HG03025 (cell line): Measurements from ENCODE around the gene NTM.

ENCODE experiments used
- ATAC-seq: cut with Tn5 transposase; IDR thresholded peaks from one replicate; pipeline ENCODE4 v1.9.1; 2021; ENCODE audit warnings: mild to moderate bottlenecking, moderate library complexity; ENCODE audit not compliant: unreplicated experiment, low FRiP score

The NTM gene

DNA sequence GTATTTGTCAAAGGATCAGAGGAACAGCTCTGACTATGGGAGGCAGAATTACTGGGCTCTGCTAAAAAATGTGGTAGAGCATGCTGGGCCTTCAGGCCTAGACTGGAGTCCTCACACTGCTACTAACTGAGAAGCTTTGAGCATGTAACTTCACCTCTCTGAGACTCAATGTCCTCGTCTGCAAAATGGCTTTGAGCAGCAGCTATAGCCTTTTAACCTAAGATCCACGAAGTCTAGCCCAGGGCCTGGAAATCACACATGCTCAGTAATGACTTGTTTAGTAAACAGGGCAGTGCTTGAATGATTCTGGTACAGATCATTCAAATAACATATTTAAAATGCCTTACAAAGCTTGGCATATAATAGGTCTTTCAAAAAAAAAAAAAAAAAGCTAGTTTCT, 221.7 kb downstream of the NTM start:
- no peak for ATAC-seq

DNA sequence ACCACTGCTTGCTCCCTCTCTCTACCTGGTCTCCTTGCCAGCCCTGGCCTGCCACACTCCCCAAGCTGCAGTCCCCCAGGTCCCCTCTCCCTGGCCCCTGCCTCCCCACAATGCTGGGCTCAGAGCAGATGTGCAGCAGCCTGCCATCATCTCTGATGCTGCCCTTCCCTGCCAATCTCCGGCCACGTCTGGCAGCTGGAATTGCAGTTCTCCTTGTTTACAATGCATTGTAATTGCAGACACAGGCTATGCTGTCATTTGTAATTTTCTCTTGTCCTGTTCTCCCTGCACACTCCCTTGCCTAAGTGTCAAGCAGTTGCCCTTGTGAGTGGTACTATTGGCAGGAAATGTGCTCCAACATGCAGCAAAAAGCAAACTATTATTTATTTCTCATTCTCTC, 222.3 kb downstream of the NTM start:
- no peak for ATAC-seq

DNA sequence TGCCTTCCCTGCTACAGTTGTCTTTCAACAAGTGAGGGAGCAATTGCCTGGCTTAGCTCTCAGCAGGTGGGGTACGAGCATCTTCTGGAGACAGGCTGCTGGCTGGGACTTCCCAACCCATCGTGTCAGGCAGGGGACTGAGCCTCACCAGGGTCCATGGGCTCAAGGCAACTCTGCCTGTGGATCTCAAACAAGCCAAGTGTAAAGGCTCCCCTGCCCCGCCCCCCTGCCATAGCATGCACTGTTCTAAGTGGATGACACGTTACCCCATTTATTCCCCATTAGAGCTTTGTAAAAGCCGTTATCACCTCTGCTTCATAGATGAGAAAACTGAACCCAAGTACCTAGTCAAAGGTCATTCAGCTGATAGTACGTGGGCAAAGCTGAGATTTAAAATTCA, 222.9 kb downstream of the NTM start:
- no peak for ATAC-seq

DNA sequence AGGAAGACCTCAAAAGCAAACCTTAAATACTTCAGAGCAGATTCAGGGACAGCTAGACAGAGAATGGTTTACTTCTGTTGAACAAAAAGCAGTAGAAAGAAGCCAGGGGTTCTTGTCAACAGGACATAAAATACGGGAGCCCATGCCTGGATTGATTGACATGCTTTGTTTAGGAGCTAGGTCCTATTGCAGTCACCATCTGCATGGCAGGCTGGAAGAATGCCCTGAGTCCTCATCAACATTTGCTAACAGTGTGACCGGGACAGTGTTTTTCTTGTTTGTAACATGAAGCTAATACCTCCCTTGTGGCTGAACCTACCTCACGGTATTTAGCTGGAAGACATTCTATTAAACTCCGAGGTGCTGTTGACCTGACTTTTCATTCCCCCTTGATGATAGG, 225.4 kb downstream of the NTM start:
- no peak for ATAC-seq

DNA sequence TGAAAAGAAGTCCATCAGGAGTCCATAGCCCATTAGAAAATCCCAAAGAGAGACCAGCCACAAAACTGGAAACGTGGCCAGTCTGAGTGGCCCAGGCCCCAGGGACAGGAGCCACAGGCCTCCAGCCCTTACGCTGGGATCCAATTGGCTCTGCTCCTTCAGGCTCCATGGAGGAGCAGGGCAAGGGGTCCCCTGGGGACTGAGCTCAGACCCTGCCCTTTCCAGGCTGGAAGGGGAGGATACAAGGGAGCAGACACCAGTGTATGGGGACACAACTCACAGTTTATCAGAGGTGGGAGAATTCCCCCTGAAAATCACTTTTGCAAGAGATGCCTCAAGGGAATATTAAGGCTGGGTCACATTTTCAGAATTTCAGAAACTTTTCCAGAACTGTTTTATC, 227.5 kb downstream of the NTM start:
- no peak for ATAC-seq

DNA sequence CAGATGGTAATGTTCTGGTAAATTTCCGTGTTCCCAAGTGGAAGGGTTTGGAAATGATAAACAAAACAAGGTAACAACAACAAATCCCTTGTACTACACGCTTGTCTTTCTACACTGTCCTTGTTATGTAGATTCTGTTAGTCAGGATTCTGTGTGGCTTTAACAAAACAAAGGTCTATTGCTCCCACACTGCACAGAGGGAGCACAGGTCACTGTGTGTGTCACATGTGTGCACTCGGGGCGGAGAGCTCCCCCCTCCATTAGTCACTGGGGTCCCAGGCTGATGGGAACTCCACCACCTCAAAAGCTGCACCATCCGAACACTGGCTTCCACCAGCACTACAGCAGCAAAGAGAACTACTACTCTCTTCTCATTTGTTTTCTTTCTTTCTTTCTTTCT, 227.9 kb downstream of the NTM start:
- ATAC-seq: no peak

DNA sequence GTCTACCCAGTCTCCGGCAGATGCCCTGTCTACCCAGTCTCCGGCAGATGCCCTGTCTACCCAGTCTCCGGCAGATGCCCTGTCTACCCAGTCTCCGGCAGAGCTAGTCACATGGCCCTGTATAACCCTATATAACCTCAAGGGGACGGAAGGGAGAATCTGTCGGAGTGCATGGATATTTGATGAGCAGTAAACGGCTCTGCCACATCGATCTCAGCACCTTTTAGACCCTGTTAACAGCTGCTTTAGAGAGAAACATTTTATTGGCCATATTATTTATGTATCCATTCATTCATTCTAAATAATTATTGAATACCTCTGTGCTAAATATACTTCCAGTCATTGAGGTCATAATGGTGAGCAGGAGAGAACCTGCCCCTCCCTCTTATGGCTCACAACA, 228.9 kb downstream of the NTM start:
- no peak for ATAC-seq

DNA sequence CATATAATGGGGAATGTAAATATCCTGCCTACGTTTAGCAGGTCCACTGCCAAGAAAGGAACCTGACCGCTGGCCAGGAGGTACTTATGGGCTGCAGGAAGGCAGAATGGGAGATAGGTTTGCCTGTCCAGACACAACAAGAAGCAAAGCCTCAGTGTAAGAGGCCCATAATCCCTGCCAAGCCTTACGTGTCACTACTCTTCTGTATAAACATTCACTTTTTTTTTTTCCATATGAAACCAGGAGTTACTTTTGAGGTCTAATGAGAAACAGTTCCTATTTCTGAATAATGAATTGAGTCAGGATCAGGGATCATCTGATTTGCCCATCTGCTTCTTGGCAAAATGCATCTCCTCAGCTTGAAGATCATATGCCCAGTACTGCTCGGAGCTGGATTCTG, 230.2 kb downstream of the NTM start:
- no peak for ATAC-seq

DNA sequence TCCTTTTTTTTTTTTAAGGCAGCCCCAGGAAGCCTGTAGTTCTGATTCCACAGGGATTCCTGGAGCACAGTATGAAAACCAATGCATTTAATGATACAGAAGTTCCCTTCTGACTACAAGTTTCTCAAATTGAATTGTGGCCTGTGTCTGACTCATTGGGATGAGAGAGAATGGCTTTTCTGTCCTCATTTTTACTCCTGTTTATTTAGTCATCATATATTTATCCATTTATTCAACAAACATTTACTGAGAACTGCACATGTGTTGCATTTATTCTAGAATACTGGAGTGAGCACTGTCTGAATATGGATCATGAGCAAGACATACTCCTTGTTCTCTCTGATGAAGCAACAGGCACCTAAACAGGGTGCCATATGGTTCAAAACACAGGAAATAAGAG, 231.2 kb downstream of the NTM start:
- ATAC-seq: no peak

DNA sequence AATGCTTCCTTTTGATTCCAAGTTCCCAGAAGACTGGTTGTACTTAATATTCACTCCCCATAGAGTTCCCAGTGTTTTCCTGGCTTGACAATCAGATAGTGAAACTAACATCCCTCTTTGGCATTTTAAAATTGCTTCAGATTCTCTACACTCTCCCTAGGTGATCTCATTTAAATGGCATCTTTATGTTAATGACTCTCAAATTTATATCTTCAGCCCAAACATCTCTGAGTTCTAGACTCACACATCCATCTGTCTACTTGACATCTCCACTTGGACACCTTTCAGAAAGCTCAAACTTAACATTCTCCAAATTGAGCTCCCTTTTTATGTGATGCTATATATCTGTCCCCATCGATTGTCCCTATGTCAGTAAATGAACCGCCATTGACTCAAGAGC, 232.0 kb downstream of the NTM start:
- no peak for ATAC-seq

DNA sequence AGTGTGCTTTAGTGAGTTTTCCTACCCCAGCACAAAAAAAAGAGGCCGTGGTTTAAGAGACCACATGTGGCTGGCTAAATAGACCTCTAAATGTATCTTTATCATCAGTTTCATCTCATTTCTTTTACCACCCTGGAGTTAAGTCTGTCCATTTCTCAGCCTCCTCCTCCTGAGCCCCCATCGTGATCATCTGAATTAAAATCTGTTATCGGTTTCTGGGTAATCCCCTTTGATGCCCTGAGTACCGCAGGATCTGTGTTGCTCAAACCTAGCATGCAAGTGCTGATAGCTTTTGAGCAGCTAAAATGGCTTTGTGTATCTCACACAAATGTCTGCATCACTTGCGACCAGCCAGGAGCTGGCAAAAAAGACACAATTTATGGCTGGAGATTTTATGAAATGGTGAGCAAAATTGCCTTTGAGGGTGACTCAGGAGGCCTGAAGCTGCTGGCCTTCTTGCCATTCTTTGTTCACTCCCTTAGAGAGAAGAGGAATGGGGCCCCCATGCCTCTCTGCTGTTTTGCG, 236.5 kb downstream of the NTM start:
- no peak for ATAC-seq

DNA sequence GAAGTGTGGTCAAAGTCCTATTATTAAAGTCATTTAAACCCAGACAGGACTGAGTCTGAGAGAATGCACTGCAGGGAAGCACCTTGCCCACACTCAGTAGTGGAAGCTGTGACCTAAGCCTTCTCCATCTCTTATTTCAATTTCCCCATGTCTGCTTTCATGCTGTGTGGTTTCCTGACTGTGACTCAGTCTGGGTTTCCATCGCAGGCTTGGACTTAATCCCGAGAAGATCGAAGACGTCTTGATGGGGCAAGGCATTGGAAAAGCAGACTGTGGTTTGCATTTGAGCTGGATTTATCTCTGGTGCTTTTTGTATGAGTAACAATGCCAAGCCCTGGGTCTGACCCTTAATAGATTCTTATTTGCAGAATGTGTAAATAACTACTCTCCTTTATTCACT, 238.9 kb downstream of the NTM start:
- ATAC-seq: no peak

DNA sequence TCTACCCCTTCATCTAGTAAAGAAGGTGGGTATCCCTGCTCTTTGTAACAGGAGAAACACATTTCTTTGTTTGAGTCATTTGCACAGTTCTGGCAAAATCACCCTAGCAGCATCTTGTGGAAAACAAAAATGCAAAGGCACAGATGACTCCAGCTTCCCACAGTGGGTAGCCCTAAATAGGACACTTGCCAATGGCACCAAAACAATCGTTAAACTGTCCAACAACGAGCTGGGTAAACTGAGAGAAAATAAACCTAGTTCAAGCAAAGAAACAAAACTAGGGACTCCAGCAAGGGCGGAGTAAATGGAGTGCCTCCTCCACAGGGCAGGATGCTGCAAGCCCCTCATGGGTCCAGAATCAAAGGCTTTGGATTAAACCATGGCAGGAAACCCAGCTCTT, 239.5 kb downstream of the NTM start:
- no peak for ATAC-seq

DNA sequence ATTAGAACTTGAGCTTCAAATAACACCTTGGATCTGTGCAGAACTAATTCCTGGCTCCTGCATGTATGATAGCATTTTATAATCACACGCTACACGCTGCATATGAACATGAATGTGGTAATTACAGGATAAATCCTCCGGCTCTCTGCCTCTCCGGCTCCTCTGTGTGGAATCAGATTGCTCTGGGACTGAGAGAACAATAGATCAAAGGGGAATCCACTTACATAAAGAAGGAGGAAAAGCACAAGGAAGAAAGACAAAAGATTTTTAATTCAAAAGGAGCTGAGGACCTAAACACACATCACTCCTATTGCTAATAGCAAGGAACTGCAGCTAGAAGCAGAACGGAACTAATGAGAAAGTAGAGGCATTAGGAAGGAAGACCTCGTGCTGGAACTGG, 240.9 kb downstream of the NTM start:
- ATAC-seq: no peak

DNA sequence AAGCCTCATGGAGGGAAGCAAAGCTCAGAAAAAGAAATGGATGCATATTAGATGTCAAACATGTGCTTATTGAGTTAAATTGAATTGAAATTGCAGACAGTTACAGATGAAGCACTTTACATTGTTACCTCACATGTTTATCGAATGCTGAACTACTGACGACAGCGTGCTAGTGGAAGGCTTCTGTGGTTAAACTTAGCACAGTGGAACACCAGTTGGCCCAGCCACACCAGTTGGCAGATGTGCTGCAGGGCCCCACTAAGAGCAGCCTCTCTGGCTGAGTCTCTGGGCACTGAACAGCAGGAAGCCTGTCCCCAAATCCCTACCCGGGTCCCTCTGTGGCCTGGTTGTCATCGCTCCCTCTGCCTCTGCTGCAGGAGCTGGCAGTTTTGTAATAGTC, 242.1 kb downstream of the NTM start:
- no peak for ATAC-seq

DNA sequence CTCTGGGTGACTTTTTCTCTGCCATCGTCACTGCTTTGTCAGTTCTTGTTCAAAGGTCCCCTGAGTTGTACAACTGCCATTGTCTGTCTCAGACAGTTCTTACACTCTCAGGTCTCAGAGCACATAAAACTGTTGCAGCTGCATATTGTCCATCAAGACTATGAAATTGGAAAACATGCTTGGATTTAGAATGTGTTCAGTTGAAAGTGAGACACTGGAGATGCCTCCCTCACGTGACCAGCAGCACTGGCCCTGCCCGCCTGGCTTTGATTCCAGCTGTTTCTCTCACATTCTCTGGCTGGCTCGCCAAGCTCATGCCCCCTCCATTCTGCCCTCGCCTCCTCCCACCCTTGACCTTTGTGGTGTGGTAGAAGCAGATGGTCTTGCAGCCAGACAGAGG, 244.2 kb downstream of the NTM start:
- no peak for ATAC-seq

DNA sequence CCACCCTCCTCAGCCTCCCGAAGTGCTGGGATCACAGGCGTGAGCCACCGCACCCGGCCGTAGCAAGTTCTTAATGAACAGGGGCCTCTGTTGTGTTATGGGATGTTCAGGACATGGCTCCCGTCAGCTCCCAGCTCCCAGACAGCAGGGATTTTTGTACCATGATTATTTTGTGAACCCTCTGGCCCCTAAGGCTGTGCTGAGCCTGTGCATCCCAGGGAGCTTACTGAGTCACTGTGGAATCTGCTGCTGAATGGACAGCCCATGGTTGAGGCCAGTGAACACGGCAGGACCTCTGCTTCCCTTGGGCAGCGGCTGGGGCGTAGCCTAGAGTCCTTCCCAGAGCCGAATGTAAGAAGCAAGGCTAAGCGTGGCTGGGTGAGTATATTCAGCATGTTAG, 245.2 kb downstream of the NTM start:
- ATAC-seq: no peak

DNA sequence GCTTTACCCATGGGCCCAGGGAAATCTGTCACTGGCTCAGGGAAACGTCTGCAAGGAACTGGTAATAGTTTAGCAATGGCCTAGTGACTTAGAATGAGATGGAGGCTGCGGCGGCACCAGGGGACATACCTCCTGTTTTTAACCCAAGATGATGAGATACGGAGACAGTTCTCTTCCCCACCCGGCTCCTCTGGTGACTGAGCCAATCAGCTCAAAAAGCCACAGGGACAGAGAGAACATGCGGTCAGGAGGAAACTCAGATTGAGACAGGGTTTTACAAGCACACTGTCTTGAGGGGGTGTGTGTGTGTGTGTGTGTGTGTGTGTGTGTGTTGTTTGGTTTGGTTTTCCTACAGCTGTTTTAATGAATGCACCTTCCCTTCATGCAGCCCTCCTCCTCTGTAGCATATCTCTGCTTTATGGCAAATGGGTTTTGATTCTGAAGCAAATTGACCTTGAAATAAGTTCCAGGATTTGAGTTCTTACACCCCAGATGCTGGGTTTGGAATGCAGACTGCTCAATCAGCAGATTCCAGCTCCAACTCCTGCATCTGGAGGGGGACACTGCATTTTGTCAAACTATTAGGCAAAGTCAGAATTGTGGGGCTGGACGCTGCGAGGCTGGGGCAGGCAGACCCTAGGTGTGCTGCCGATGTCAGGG, 246.2 kb downstream of the NTM start:
- ATAC-seq: no peak

DNA sequence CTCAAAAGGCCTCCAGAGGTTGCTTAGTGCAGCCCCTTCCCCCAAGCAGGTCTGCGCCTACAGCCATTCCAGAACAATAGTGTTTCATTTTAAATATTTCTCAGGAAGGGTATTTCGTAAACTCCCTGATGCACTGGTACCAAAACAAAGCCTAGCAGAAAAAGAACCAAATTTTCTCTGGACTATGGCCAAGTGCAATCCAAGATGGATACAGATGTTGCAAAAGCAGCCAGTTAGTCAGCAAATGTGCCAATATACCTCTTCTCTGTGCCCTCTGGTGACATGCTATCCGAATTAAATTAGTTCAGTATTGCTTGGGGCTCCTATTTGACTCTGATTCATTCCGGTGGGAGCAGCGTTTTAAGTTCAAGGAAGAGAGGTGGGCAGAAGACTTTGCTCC, 247.8 kb downstream of the NTM start:
- ATAC-seq: no peak

DNA sequence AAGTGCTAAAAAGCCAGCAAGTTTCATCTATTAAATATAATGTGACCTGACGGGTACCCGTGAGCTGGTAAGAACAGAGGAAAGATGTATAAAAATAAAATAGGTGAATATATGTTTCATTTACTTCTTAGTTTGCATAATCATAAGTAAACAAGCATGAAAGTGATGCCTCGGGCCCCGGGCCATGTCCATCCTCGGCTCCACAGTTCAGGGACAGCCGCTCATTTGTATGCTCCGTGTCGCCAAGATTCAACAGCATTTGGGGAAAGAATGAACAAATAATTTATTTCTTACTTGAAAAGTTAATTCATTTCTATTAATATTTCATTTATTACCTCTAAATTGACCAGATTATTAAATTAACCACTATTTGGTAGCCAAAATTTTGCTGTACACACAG, 251.8 kb downstream of the NTM start:
- no peak for ATAC-seq

DNA sequence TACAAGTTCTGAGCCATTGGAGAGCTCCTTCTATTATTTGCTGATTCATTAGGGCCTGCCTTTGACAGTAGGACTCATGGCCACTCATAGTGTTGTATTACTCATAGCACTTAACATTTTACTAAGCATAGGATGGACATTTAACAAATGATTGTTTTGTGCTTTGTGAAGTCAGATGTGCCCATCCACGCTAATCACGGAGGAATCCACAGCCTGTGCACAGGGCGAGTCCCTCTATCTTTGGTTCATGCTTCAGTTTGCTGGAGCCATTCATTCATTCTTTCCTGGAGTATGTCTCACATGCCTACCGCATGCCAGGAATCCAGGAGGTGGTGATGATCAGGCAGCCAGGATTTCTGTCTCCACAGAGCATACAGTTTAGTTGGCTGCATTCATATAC, 254.1 kb downstream of the NTM start:
- ATAC-seq: no peak

DNA sequence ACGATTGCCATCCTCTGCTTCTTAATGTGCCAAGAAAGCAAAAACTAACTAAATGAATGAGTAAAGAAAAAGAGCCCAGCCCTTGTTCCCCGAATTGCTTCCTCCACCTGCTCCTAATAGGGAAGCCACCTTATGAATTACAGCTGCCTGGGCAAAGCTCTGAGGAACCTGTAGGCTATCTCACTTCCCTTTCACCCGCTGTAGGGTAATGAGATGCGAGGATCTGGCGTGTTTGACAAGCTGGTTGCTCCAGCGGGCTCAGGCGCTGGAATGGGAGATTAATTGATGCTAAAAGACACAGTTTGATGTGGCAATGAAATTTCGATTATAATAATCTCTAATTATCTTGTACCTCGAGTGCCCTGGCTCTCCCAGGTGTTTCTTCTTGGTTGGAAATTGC, 256.4 kb downstream of the NTM start:
- no peak for ATAC-seq

DNA sequence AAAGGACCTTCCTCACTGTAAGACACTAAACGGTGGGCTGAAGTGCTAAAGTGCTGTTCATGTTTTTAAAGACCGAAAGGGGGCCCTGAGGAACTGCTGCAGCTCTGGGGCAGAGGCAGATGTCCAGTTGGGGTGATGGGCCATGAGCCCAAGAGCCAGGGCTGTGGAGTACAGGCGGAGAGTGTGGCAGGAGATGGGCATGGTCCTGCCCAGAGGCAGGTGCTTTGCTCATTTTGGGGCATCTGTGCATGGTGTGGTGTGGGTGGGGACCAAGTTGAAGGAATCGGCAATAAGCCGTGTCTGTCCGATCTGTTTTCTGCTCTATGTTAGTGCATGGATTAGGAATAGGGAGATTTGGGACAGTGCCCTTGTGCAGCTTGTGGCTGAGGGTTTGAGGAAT, 258.3 kb downstream of the NTM start:
- no peak for ATAC-seq
